Endothelial cell of umbilical vein (primary cell): ENCODE data around the gene HDLBP. TPM values are rescaled to one million over a fixed set of nuclear protein-coding genes. Genes with fewer than 3 reads are reported as not detected.

ENCODE experiments used
- BruUV-seq: library from RNA; stranded (reverse); fragments of 400-500 nt; replicated peaks from 2 replicates; lab custom pipeline; 2021; lab: Mats Ljungman, UMichigan
- CTCF ChIA-PET: fragments of 300-600, 350-600 bp; sonication (Branson Sonifier 250); formaldehyde crosslinking; loops from one replicate; lab custom pipeline; 2021; ENCODE audit warnings: antibody characterized with exemption, inconsistent platforms; lab: Charles Lee
- POLR2A ChIA-PET: fragments of 300-600, 350-600 bp; sonication (Branson Sonifier 250); formaldehyde crosslinking; loops from one replicate; lab custom pipeline; 2021; ENCODE audit warnings: antibody characterized with exemption, inconsistent platforms; lab: Charles Lee
- DNase-seq: peaks from one replicate; pipeline ENCODE4 v3.0.0-alpha.2; 2011; ENCODE audit warnings: low read depth, low spot score
- FAIRE-seq: peaks from 2 replicates; lab custom pipeline; 2011; peaks lifted over from hg19 to GRCh38; lab: Jason Lieb, UNC
- H2AFZ ChIP-seq: 2 replicates; pipeline ENCODE4 v1.6.0; 2012; ENCODE audit warnings: low read depth, low read length, control low read depth, inconsistent platforms
- H3K27ac ChIP-seq: 2 replicates; pipeline ENCODE4 v1.5.1; 2011; ENCODE audit warnings: low read depth, mild to moderate bottlenecking, control low read depth, low read length, moderate library complexity; ENCODE audit not compliant: insufficient read depth
- H3K27me3 ChIP-seq, 2 experiments: 2 replicates each; pipeline versions ENCODE4 v1.6.0 to v1.6.1; 2011; ENCODE audit warnings: low read length in 2 of 2, mixed read lengths in 1 of 2; ENCODE audit not compliant: control insufficient read depth in 2 of 2, insufficient read depth in 2 of 2
- H3K36me3 ChIP-seq, 2 experiments: 2 replicates in 1 of 2; 3 replicates in 1 of 2; pipeline ENCODE4 v1.5.1; 2011; ENCODE audit warnings: low read length in 2 of 2, mild to moderate bottlenecking in 1 of 2, moderate library complexity in 1 of 2; ENCODE audit not compliant: control insufficient read depth in 2 of 2, insufficient read depth in 2 of 2; ENCODE audit errors: extremely low read depth in 1 of 2
- H3K4me1 ChIP-seq: 3 replicates; pipeline ENCODE4 v1.5.1; 2011; ENCODE audit warnings: mild to moderate bottlenecking, low read length; ENCODE audit not compliant: control insufficient read depth, insufficient read depth; ENCODE audit errors: extremely low read depth
- H3K4me2 ChIP-seq: 2 replicates; pipeline ENCODE4 v1.6.1; 2011; ENCODE audit warnings: low read length, control low read depth, mixed read lengths; ENCODE audit not compliant: insufficient read depth
- H3K4me3 ChIP-seq, 3 experiments: fragments of 200-600 bp in 1 of 3; sonication (generic), shearing (Covaris generic) in 1 of 3; replicated peaks in 1 of 3; 2 replicates each; pipeline ENCODE4 v1.5.1; 2011 to 2016; ENCODE audit warnings: control low read depth in 3 of 3, low read length in 3 of 3, mild to moderate bottlenecking in 2 of 3, inconsistent platforms in 1 of 3, low read depth in 1 of 3, moderate library complexity in 1 of 3; ENCODE audit not compliant: insufficient read depth in 1 of 3
- H3K79me2 ChIP-seq: 2 replicates; pipeline ENCODE4 v1.6.0; 2012; ENCODE audit warnings: low read length, inconsistent platforms; ENCODE audit not compliant: control insufficient read depth, insufficient read depth
- H3K9ac ChIP-seq: replicated peaks from 2 replicates; pipeline ENCODE3; 2011; ENCODE audit warnings: low read length, control low read depth; ENCODE audit not compliant: insufficient read depth; ENCODE audit errors: extremely low read depth
- H3K9me1 ChIP-seq: replicated peaks from 3 replicates; pipeline ENCODE4 v1.6.0; 2011; ENCODE audit warnings: mild to moderate bottlenecking, low read length; ENCODE audit not compliant: control insufficient read depth, insufficient read depth; ENCODE audit errors: extremely low read depth
- H3K9me3 ChIP-seq: replicated peaks from 2 replicates; pipeline ENCODE4 v1.5.1; 2012; ENCODE audit warnings: low read length, inconsistent platforms; ENCODE audit not compliant: control insufficient read depth, insufficient read depth
- H4K20me1 ChIP-seq: replicated peaks from 2 replicates; pipeline ENCODE3; 2011; ENCODE audit warnings: mild to moderate bottlenecking, low read length; ENCODE audit not compliant: control insufficient read depth, insufficient read depth; ENCODE audit errors: extremely low read depth
- CTCF ChIP-seq, 2 donors: IDR thresholded peaks; 1 replicate in 1 of 2; 2 replicates in 1 of 2; pipeline ENCODE4 v1.5.1; 2011; ENCODE audit warnings: low read length in 2 of 2, mild to moderate bottlenecking in 2 of 2, moderate library complexity in 2 of 2, control low read depth in 1 of 2, inconsistent platforms in 1 of 2, low read depth in 1 of 2; ENCODE audit not compliant: insufficient read depth in 1 of 2; ENCODE audit errors: extremely low read depth in 1 of 2
- EZH2 ChIP-seq: IDR thresholded peaks from 2 replicates; pipeline ENCODE4 v1.6.1; 2012; ENCODE audit warnings: borderline replicate concordance, low read depth, mild to moderate bottlenecking, moderate library complexity, low read length, inconsistent platforms; ENCODE audit not compliant: severe bottlenecking
- FOS ChIP-seq: IDR thresholded peaks from 2 replicates; pipeline ENCODE4 v1.6.1; 2011; ENCODE audit warnings: mild to moderate bottlenecking, low read length, moderate library complexity, borderline replicate concordance; ENCODE audit not compliant: insufficient read depth
- GATA2 ChIP-seq: IDR thresholded peaks from 2 replicates; pipeline ENCODE4 v1.7.0; 2011; ENCODE audit warnings: low read depth, mild to moderate bottlenecking, moderate library complexity, mixed read lengths, low read length; ENCODE audit not compliant: insufficient read length, insufficient read depth
- JUN ChIP-seq: IDR thresholded peaks from 2 replicates; pipeline ENCODE4 v1.6.1; 2011; ENCODE audit warnings: borderline replicate concordance, low read depth; ENCODE audit not compliant: insufficient read length, insufficient read depth
- MAX ChIP-seq: IDR thresholded peaks from 2 replicates; pipeline ENCODE4 v1.6.1; 2011; ENCODE audit not compliant: insufficient read depth, insufficient read length
- MYC ChIP-seq: IDR thresholded peaks from one replicate; pipeline ENCODE4 v1.6.1; 2011; ENCODE audit warnings: mild to moderate bottlenecking, low read depth, low read length
- POLR2A ChIP-seq: IDR thresholded peaks from 2 replicates; pipeline ENCODE4 v1.6.1; 2012; ENCODE audit warnings: low read depth, mild to moderate bottlenecking, control low read depth, low read length
- POLR2AphosphoS5 ChIP-seq: IDR thresholded peaks from 2 replicates; pipeline ENCODE4 v1.6.1; 2012; ENCODE audit warnings: low read depth, mild to moderate bottlenecking, control low read depth, low read length, moderate library complexity; ENCODE audit not compliant: insufficient read depth
- dilution Hi-C: fragments of 300-500 bp; cut with MboI; formaldehyde crosslinking; loops from one replicate; pipeline ENCODE4 v1.15.0; 2019; ENCODE audit warnings: low sequenced_read_pairs; ENCODE audit not compliant: extremely low pct_ligation_motif_present
- intact Hi-C: fragments of 100-400 bp; cut with micrococcal nuclease; formaldehyde crosslinking; loops from one replicate; pipeline ENCODE4 v1.10.0; 2022
- polyA plus RNA-seq, 4 experiments: library from polyadenylated mRNA; depleted of rRNA in 3 of 4; stranded (reverse) in 3 of 4; unstranded in 1 of 4; fragments of >200 nt; gene quantifications; 2 replicates each; pipeline versions ENCODE4 v1.2.1 to v1.2.3, GENCODE V29; 2011 to 2012; ENCODE audit warnings: missing spikeins in 1 of 4
- total RNA-seq: library from RNA; stranded (reverse); gene quantifications from 2 replicates; pipeline ENCODE4 v1.2.3, GENCODE V29; 2021

The HDLBP gene
- total and polyA plus RNA-seq, 2 donors (not counting 3 experiments of a cell fraction or from before 2014, with no cell fraction given) = 379 to 569 TPM

- Histone ChIP-seq H3K36me3 (peaks cover 4 to 5% of the 10 kb centered on the region in 2 experiments), H3K4me3 (no peak overlapping the region), H3K79me2 (no peaks in the 10 kb centered on the region), H2AFZ (no peak overlapping the region), H3K27ac (no peak overlapping the region), H3K9ac (no peak overlapping the region), H3K27me3 (no peaks in the 10 kb centered on the region), H3K9me3 (no peaks in the 10 kb centered on the region), H3K4me1 (no peaks in the 10 kb centered on the region), H3K4me2 (no peak overlapping the region), H4K20me1 (no peaks in the 10 kb centered on the region), H3K9me1 (no peaks in the 10 kb centered on the region)
- intact Hi-C loops = no loop called here
- dilution Hi-C loops = no loop called here
- TF ChIP-seq FOS (no peak), JUN (no peak), MYC (no peak), MAX (no peak), POLR2AphosphoS5 (no peak), CTCF (IDR thresholded peaks at IDR 0.05; ENCODE audit: extremely low read depth in 1 of 2, insufficient read depth in 1 of 2, low read depth in 1 of 2, low read length in 2 of 2) (no peak), EZH2 (no peak), POLR2A (no peak), GATA2 (no peak)
- no peak for FAIRE-seq
- DNase-seq = no peak
- ChIA-PET CTCF (interaction anchor here (0.8 to 1.4 kb wide), 2 partner anchors 10 to 13 kb away, joined by 3 to 5 read pairs; no protein-coding TSS in a partner anchor), POLR2A (no interaction called here)
- no TSS peak for BruUV-seq
These were observed 132.3 kb downstream of the HDLBP start for GRCh38 chr2:241183221-241183620.
